HCT116 (cell line): ENCODE results near the gene SLC15A5.

ENCODE experiments used
- ELF1 ChIP-seq: IDR thresholded peaks from 2 replicates; pipeline ENCODE4 v1.6.1; 2012; ENCODE audit warnings: low read depth, borderline replicate concordance
- POLR2A ChIP-seq: IDR thresholded peaks from 2 replicates; pipeline ENCODE4 v1.7.0; 2011; ENCODE audit warnings: borderline replicate concordance; ENCODE audit not compliant: insufficient read depth, insufficient read length; ENCODE audit errors: extremely low read depth
- RAD21 ChIP-seq: IDR thresholded peaks from 2 replicates; pipeline ENCODE4 v1.6.1; 2012; ENCODE audit warnings: low read depth, mild to moderate bottlenecking
- SIN3A ChIP-seq: IDR thresholded peaks from 2 replicates; pipeline ENCODE4 v1.6.1; 2012; ENCODE audit warnings: low read depth
- SP1 ChIP-seq: IDR thresholded peaks from 2 replicates; pipeline ENCODE4 v1.6.1; 2012; ENCODE audit warnings: low read depth
- SRF ChIP-seq: IDR thresholded peaks from 2 replicates; pipeline ENCODE4 v1.6.1; 2012; ENCODE audit warnings: low read depth
- TF ChIP-seq, protein P1 (sequence below), 3 experiments: fragments of 200-600 bp in 1 of 3; sonication (generic) in 1 of 3; IDR thresholded peaks in 2 of 3; conservative IDR thresholded peaks in 1 of 3; 2 replicates each; pipeline ENCODE4 v1.5.1; 2012 to 2017; ENCODE audit warnings: low read depth in 2 of 3, low read length in 2 of 3, antibody characterized with exemption in 1 of 3, borderline replicate concordance in 1 of 3, control low read depth in 1 of 3, mild to moderate bottlenecking in 1 of 3, mixed read lengths in 1 of 3, mixed run types in 1 of 3, moderate library complexity in 1 of 3; ENCODE audit not compliant: insufficient read depth in 1 of 3

DNA sequence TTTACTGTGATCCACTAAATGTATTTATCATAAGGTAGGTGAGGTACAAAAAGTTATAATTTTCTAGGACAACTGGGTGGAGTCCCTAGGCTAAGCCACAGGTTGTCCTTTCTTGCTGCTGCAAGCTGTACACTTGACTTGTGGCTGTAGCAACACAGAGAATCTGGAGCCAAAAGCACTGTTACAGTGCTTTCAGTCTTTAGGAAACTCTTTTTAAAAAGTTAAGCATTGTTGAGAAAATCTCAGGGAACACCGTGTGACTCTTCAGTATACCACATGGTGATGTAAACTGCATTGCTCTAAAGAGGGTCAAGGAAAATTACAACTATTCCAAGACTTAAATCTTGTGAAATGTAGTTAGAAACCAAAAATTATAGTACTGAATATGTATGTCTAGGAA lies 11.4 kb downstream of the SLC15A5 start:
- no peak for TF ChIP-seq RAD21
- TF ChIP-seq SRF: no peak
- TF ChIP-seq SP1: no peak
- TF ChIP-seq, protein P1, sequence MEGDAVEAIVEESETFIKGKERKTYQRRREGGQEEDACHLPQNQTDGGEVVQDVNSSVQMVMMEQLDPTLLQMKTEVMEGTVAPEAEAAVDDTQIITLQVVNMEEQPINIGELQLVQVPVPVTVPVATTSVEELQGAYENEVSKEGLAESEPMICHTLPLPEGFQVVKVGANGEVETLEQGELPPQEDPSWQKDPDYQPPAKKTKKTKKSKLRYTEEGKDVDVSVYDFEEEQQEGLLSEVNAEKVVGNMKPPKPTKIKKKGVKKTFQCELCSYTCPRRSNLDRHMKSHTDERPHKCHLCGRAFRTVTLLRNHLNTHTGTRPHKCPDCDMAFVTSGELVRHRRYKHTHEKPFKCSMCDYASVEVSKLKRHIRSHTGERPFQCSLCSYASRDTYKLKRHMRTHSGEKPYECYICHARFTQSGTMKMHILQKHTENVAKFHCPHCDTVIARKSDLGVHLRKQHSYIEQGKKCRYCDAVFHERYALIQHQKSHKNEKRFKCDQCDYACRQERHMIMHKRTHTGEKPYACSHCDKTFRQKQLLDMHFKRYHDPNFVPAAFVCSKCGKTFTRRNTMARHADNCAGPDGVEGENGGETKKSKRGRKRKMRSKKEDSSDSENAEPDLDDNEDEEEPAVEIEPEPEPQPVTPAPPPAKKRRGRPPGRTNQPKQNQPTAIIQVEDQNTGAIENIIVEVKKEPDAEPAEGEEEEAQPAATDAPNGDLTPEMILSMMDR (IDR thresholded peaks at IDR 0.05 in 2 of 3, conservative IDR thresholded peaks at IDR 0.05 in 1 of 3; ENCODE audit: borderline replicate concordance in 1 of 3, insufficient read depth in 1 of 3, low read depth in 2 of 3, low read length in 2 of 3): no peak
- no peak for TF ChIP-seq SIN3A
- TF ChIP-seq POLR2A: no peak
- TF ChIP-seq ELF1: no peak
